ENCODE measurements around the gene MAP3K19.

DNA sequence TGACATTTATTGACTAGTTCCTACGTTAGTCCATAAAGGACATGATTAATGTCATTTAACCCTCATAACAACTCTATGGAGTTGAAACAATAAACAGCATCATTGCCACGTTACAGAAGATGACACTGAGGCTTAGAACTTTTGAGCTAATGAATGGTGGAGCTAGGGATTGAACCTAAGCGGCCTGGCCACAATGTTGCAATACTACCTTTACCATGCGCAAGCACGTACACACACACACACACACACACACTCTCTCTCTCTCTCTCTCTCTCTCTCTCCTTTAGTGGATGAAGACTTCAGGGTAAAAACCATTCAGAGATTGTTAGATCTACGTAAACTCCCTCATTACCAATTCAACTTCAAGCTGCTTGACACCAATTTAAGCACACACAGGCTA lies 875 bp upstream of the MAP3K19 start:
- TF ChIP-seq, protein P1, sequence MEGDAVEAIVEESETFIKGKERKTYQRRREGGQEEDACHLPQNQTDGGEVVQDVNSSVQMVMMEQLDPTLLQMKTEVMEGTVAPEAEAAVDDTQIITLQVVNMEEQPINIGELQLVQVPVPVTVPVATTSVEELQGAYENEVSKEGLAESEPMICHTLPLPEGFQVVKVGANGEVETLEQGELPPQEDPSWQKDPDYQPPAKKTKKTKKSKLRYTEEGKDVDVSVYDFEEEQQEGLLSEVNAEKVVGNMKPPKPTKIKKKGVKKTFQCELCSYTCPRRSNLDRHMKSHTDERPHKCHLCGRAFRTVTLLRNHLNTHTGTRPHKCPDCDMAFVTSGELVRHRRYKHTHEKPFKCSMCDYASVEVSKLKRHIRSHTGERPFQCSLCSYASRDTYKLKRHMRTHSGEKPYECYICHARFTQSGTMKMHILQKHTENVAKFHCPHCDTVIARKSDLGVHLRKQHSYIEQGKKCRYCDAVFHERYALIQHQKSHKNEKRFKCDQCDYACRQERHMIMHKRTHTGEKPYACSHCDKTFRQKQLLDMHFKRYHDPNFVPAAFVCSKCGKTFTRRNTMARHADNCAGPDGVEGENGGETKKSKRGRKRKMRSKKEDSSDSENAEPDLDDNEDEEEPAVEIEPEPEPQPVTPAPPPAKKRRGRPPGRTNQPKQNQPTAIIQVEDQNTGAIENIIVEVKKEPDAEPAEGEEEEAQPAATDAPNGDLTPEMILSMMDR (IDR thresholded peaks at IDR 0.05), result no peak
- no peak for TF ChIP-seq POLR2A (IDR thresholded peaks at IDR 0.05)
- no peak for TF ChIP-seq EP300 (IDR thresholded peaks at IDR 0.05; ENCODE audit: low read depth)
- no peak for TF ChIP-seq POLR2AphosphoS5 (IDR thresholded peaks at IDR 0.05)

Measured in transverse colon (tissue), 4 donors.